GM12878 (cell line): ENCODE results near the gene PTPRU. TPM values are rescaled to one million over a fixed set of nuclear protein-coding genes. Genes with fewer than 3 reads are reported as not detected.

Experiments used
- ATF2 ChIP-seq: IDR thresholded peaks from 2 replicates; pipeline ENCODE4 v1.6.1; 2012; ENCODE audit warnings: low read length, inconsistent platforms
- CHD2 ChIP-seq: IDR thresholded peaks from 2 replicates; pipeline ENCODE4 v1.6.1; 2011; ENCODE audit warnings: low read depth, low read length, improper control_type of control experiment, borderline replicate concordance
- ESRRA ChIP-seq: IDR thresholded peaks from 2 replicates; pipeline ENCODE4 v1.6.1; 2012; ENCODE audit warnings: mild to moderate bottlenecking, low read length, improper control_type of control experiment
- HDAC2 ChIP-seq: fragments of 200-600 bp; sonication (generic); IDR thresholded peaks from 2 replicates; pipeline ENCODE4 v1.6.1; 2017
- MTA3 ChIP-seq: IDR thresholded peaks from 2 replicates; pipeline ENCODE4 v1.6.1; 2012; ENCODE audit warnings: low read length, inconsistent platforms, borderline replicate concordance
- NRF1 ChIP-seq: conservative IDR thresholded peaks from 2 replicates; pipeline ENCODE4 v1.6.1; 2011; ENCODE audit warnings: mild to moderate bottlenecking, low read depth, low read length, improper control_type of control experiment
- RAD51 ChIP-seq: fragments of 450-650 bp; IDR thresholded peaks from 2 replicates; pipeline ENCODE4 v1.6.1; 2016; ENCODE audit warnings: moderate library complexity, mild to moderate bottlenecking, inconsistent platforms
- USF2 ChIP-seq: IDR thresholded peaks from 2 replicates; pipeline ENCODE4 v1.6.1; 2011; ENCODE audit warnings: low read depth, low read length, improper control_type of control experiment, borderline replicate concordance
- ZNF592 ChIP-seq: fragments of 450-650 bp; IDR thresholded peaks from 2 replicates; pipeline ENCODE4 v1.6.1; 2017; ENCODE audit warnings: mild to moderate bottlenecking, moderate library complexity
- polyA plus RNA-seq, 11 experiments: library from polyadenylated mRNA; depleted of rRNA in 4 of 11; unstranded in 6 of 11; stranded (reverse) in 5 of 11; fragments of >200 nt; fragmentation: Nextera tagmentation in 4 of 11; fragmentation: Illumina TruSeq in 1 of 11; extraction: Ambion mirVana in 4 of 11; extraction: Trizol in 1 of 11; gene quantifications; 1 replicate in 1 of 11; 2 replicates in 10 of 11; pipeline versions ENCODE4 v1.2.1 to v1.2.3, GENCODE V29; 2011 to 2016; ENCODE audit warnings: inconsistent platforms in 2 of 11, missing spikeins in 2 of 11, low read depth in 1 of 11
- total RNA-seq, 4 experiments: library from RNA; depleted of rRNA in 3 of 4; stranded (reverse); fragments of >200 nt in 3 of 4; fragmentation: Illumina TruSeq in 1 of 4; extraction: Trizol in 1 of 4; gene quantifications; 2 replicates each; pipeline versions ENCODE4 v1.2.1 to v1.2.3, GENCODE V29; 2013 to 2021

PTPRU gene
- total and polyA plus RNA-seq, 10 of the 15 experiments (the other 5 are each of a cell fraction or from before 2014, with no cell fraction given) = 0.04 to 2.5 (median 0.73) TPM

- no peak for TF ChIP-seq ATF2
- no peak for TF ChIP-seq ESRRA
- no peak for TF ChIP-seq HDAC2
- TF ChIP-seq CHD2 = no peak
- TF ChIP-seq NRF1 = no peak
- TF ChIP-seq USF2 = no peak
- TF ChIP-seq MTA3 = no peak
- TF ChIP-seq RAD51 = no peak
- TF ChIP-seq ZNF592 = no peak
- TF ChIP-seq, all 136 proteins: peak for 0
Measured at GRCh38 chr1:29255134-29255666, 18.9 kb downstream of the PTPRU start (continued).
